SIG-M5 (cell line): Measurements from ENCODE around the gene ADGRE3.
A peak's percentile ranks its signal among the peaks of the same experiment; 100 is the strongest.
"Not testable (repeated sequence)": the region's sequence is repeated elsewhere in the genome, so short reads cannot be mapped to it uniquely, and the experiment has no call there.

Source experiments
- DNase-seq: peaks from one replicate; lab custom pipeline; 2025; lab: John Stamatoyannopoulos, UW

The ADGRE3 gene

GRCh38 chr19:14599548-14600147 lies 75.0 kb downstream of the ADGRE3 start:
- DNase-seq, result no peak

- DNase-seq, result no peak
Measured at GRCh38 chr19:14595558-14595957, 79.1 kb downstream of the ADGRE3 start.

GRCh38 chr19:14589433-14589832 lies 85.2 kb downstream of the ADGRE3 start:
- not testable (repeated sequence) for DNase-seq

GRCh38 chr19:14585187-14585586 lies 89.5 kb downstream of the ADGRE3 start:
- not testable (repeated sequence) for DNase-seq

- DNase-seq, result not testable (repeated sequence)
Measured at GRCh38 chr19:14584372-14584771, 90.3 kb downstream of the ADGRE3 start.

GRCh38 chr19:14582894-14583340 lies 91.7 kb downstream of the ADGRE3 start, which contains the start of gene CLEC17A:
CLEC17A (plus strand) TSS chr19:14583084; CDS start chr19:14583161, 77 bp downstream.
- no peak for DNase-seq

- no peak for DNase-seq
Measured at GRCh38 chr19:14580623-14581237, 93.9 kb downstream of the ADGRE3 start.

- DNase-seq, result no peak
Measured at GRCh38 chr19:14577885-14578427, 96.7 kb downstream of the ADGRE3 start.

GRCh38 chr19:14577264-14577663 lies 97.4 kb downstream of the ADGRE3 start:
- no peak for DNase-seq

- no peak for DNase-seq
Measured at GRCh38 chr19:14576363-14576762, 98.3 kb downstream of the ADGRE3 start.

- DNase-seq, result no peak
Measured at GRCh38 chr19:14575428-14575980, 99.1 kb downstream of the ADGRE3 start.

GRCh38 chr19:14571695-14572490 lies 102.8 kb downstream of the ADGRE3 start, which contains the start of gene NDUFB7:
NDUFB7 (minus strand) TSS chr19:14572066; CDS start chr19:14572000, 66 bp downstream.
- DNase-seq, result peak; percentile 36

GRCh38 chr19:14570864-14571527 lies 103.6 kb downstream of the ADGRE3 start:
- DNase-seq, result no peak
